ENCODE results near the gene MAD1L1. TPM values are rescaled to one million over a fixed set of nuclear protein-coding genes. Genes with fewer than 3 reads are reported as not detected.

MAD1L1 gene
- total and polyA plus RNA-seq, 2 of the 4 experiments (the other 2 are of a cell fraction), result 29.0 to 40.9 TPM

- DNase-seq (no peak), ATAC-seq (ENCODE audit: low read depth) (no peak)
- no peak overlapping the region for H2BK5ac ChIP-seq (ENCODE audit: low read depth, low read length, poor library complexity, severe bottlenecking)
- H2BK20ac ChIP-seq (ENCODE audit: low read depth, low read length), result no peak overlapping the region
- no peaks in the 10 kb centered on the region for H3K9me3 ChIP-seq (ENCODE audit: control insufficient read depth, insufficient read depth, low read length)
- no peak overlapping the region for H3K18ac ChIP-seq (ENCODE audit: low read depth, low read length)
- POLR2A ChIA-PET (ENCODE audit: unreplicated experiment), result no interaction called here
- H3K27me3 ChIP-seq (ENCODE audit: control insufficient read depth, insufficient read depth, low read length), result no peaks in the 10 kb centered on the region
- intact Hi-C loops (cut with micrococcal nuclease), result no loop called here
- peaks cover 6% of the 10 kb centered on the region for H3K4me1 ChIP-seq (ENCODE audit: control insufficient read depth, insufficient read depth, low read length)
- no peak overlapping the region for H2AFZ ChIP-seq (replicated peaks; ENCODE audit: low read length, poor library complexity)
- no peak overlapping the region for H3K14ac ChIP-seq (replicated peaks; ENCODE audit: low read depth, low read length)
- CTCF ChIA-PET, result no interaction called here
- H2BK120ac ChIP-seq (ENCODE audit: low read depth, low read length), result no peak overlapping the region
- no peak overlapping the region for H2BK15ac ChIP-seq (ENCODE audit: low read depth, low read length)
- no peak overlapping the region for H2AK9ac ChIP-seq (replicated peaks; ENCODE audit: low read depth, low read length, poor library complexity)
- peaks cover 0 to 5% of the 10 kb centered on the region in 2 experiments; a peak in 2 of 4 replicates for H3K79me1 ChIP-seq (ENCODE audit: low read depth in 1 of 2, low read length in 2 of 2)
- no peak overlapping the region for H2AK5ac ChIP-seq (ENCODE audit: low read depth, low read length)
- peaks cover 7% of the 10 kb centered on the region; the same call in 1 of the 2 replicates for H3K36me3 ChIP-seq (ENCODE audit: control insufficient read depth, insufficient read depth, low read length)
- H3K4me2 ChIP-seq (ENCODE audit: low read depth, low read length), result no peak overlapping the region
- H3K23ac ChIP-seq (ENCODE audit: low read depth, low read length), result no peak overlapping the region
- no peak overlapping the region for H4K8ac ChIP-seq (ENCODE audit: low read depth in 2 of 2, low read length in 2 of 2)
- peaks cover 4% of the 10 kb centered on the region; the same call in 1 of the 2 replicates for H4K20me1 ChIP-seq (ENCODE audit: insufficient read depth, low read length)
- H3K56ac ChIP-seq (ENCODE audit: extremely low read depth, insufficient read depth, low read length), result no peak overlapping the region
- dilution Hi-C loops (cut with HindIII; ENCODE audit: low sequenced_read_pairs, unreplicated experiment), result no loop called here
- peaks cover 3% of the 10 kb centered on the region; the same call in 1 of the 2 replicates for H3K9me1 ChIP-seq (ENCODE audit: insufficient read depth, low read length)
- H3K4ac ChIP-seq (ENCODE audit: low read depth, low read length), result no peak overlapping the region
- H3K9ac ChIP-seq (ENCODE audit: low read depth, low read length), result no peak overlapping the region
- no peak for TF ChIP-seq FOS (IDR thresholded peaks at IDR 0.05; ENCODE audit: low read depth, low read length)
- TF ChIP-seq BHLHE40 (IDR thresholded peaks at IDR 0.05; ENCODE audit: low read depth, low read length), result no peak
- TF ChIP-seq CTCF (conservative IDR thresholded peaks at IDR 0.05; ENCODE audit: low read depth, low read length), result no peak
- no peak for TF ChIP-seq RFX5 (IDR thresholded peaks at IDR 0.05; ENCODE audit: low read depth, low read length)
- no peak for TF ChIP-seq MAZ (IDR thresholded peaks at IDR 0.05; ENCODE audit: borderline replicate concordance, low read depth, low read length)
- in situ Hi-C loops (cut with MboI; ENCODE audit: low sequenced_read_pairs), result no loop called here
- 100% methylated on average over 1 of the region's 9 CpGs; no CpG with 5 or more reads in 1 of the 2 experiments for WGBS, 2 experiments (ENCODE audit: extremely low coverage in 2 of 2, insufficient read length in 1 of 2)
- no TSS peak for BruUV-seq (replicated peaks)
- H4K91ac ChIP-seq (ENCODE audit: insufficient read depth, low read depth, low read length), result no peak overlapping the region
- H3K4me3 ChIP-seq (ENCODE audit: insufficient read depth, low read depth, low read length), result no peak overlapping the region
- no peak overlapping the region for H3K27ac ChIP-seq (ENCODE audit: insufficient read depth, low read length)
- no peak overlapping the region for H4K5ac ChIP-seq (ENCODE audit: low read depth, low read length)
Observed at GRCh38 chr7:1894313-1894900, 338.3 kb downstream of the MAD1L1 start.
